ENCODE results near the gene KCNJ12. TPM values are rescaled to one million over a fixed set of nuclear protein-coding genes. Genes with fewer than 3 reads are reported as not detected.

KCNJ12 gene
- total RNA-seq, 1 experiment from 2014 or later: 1.2 TPM

DNA sequence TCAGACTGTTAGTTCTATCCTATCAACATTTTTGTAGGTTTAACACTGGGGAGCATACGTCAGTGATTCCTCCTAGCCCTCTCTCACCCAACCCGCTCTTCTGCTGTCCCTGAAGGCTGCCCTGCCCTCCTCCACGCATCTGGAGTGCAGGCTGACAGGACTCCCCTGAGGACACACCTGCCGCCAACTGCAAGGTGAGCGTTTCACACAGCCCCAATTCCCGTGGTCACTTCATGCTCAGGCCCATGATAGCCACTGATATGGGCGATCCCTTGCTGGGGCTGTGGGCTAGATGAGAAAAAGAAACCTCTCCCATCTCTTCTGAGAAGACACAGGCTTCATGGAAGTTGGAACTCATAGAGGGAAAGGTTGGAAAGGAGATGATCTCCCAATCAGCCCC, 91.0 kb downstream of the KCNJ12 start:
- H3K4me3 ChIP-seq (ENCODE audit: low read depth, low read length, poor library complexity, severe bottlenecking): no peak overlapping the region
- CTCF ChIA-PET: no interaction called here
- no TSS peak for BruUV-seq (replicated peaks)
- H3K36me3 ChIP-seq (ENCODE audit: insufficient read depth, low read length, poor library complexity, severe bottlenecking): no peaks in the 10 kb centered on the region
- no peak for DNase-seq (ENCODE audit: low spot score)
- no peak overlapping the region for H3K27ac ChIP-seq (ENCODE audit: low read depth, low read length, poor library complexity, severe bottlenecking)
- POLR2A ChIA-PET (ENCODE audit: low non-redundant PET): no interaction called here
- TF ChIP-seq EZH2 (IDR thresholded peaks at IDR 0.05; ENCODE audit: borderline replicate concordance, low read depth, low read length, poor library complexity, severe bottlenecking): no peak
- TF ChIP-seq, protein P1, sequence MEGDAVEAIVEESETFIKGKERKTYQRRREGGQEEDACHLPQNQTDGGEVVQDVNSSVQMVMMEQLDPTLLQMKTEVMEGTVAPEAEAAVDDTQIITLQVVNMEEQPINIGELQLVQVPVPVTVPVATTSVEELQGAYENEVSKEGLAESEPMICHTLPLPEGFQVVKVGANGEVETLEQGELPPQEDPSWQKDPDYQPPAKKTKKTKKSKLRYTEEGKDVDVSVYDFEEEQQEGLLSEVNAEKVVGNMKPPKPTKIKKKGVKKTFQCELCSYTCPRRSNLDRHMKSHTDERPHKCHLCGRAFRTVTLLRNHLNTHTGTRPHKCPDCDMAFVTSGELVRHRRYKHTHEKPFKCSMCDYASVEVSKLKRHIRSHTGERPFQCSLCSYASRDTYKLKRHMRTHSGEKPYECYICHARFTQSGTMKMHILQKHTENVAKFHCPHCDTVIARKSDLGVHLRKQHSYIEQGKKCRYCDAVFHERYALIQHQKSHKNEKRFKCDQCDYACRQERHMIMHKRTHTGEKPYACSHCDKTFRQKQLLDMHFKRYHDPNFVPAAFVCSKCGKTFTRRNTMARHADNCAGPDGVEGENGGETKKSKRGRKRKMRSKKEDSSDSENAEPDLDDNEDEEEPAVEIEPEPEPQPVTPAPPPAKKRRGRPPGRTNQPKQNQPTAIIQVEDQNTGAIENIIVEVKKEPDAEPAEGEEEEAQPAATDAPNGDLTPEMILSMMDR (conservative IDR thresholded peaks at IDR 0.05; ENCODE audit: low read depth, low read length): no peak
- no peaks in the 10 kb centered on the region for H3K9me3 ChIP-seq (ENCODE audit: low read depth, low read length, poor library complexity, severe bottlenecking)
- intact Hi-C loops (cut with micrococcal nuclease; ENCODE audit: unreplicated experiment): no loop called here
- peaks cover 30% of the 10 kb centered on the region for H3K27me3 ChIP-seq (replicated peaks; ENCODE audit: insufficient read depth, low read depth, low read length, poor library complexity)
- no peaks in the 10 kb centered on the region for H3K4me1 ChIP-seq (ENCODE audit: insufficient read depth, low read length, poor library complexity, severe bottlenecking)

DNA sequence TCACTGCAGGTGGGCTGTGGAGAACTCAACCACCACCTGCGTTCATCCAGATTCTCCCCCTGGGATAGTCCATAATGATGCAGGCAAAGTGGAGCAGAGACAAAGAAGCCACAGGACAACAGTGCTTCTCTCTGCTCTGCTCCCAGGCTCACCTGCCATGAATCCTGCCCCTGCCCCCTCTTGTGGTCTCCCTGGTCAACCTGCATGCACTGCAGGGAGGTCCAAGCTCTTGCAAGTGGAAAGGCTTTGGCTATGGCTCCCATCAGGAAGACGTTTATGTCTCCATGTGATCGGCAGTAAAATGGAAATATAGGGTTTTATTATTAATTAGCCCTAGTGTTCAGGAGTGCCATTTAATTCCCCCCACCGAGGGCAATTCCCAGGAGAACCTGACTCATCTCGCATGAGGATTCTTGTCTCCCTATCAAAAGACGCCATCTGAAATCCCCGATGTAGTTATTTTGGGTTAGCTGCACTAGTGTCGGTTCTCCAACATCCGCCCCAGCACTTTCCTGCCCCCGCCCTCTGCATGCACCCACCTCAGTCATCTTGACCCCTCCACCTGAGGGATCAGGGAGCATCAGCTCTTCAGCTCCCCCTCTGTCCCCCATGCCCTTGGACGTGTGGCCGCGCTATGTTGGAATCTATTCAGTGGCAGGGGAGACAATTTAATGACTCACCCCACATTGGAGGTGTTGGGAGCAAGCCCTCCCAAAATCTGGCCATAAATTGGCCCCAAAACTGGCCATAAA, 91.8 kb downstream of the KCNJ12 start:
- peaks cover 35% of the 10 kb centered on the region for H3K27me3 ChIP-seq (replicated peaks; ENCODE audit: insufficient read depth, low read depth, low read length, poor library complexity)
- ChIA-PET CTCF (no interaction called here), POLR2A (ENCODE audit: low non-redundant PET) (no interaction called here)
- intact Hi-C loops (cut with micrococcal nuclease; ENCODE audit: unreplicated experiment): no loop called here
- H3K27ac ChIP-seq (ENCODE audit: low read depth, low read length, poor library complexity, severe bottlenecking): no peak overlapping the region
- BruUV-seq (replicated peaks): no TSS peak
- TF ChIP-seq, protein P1 (conservative IDR thresholded peaks at IDR 0.05; ENCODE audit: low read depth, low read length): no peak
- no peak for TF ChIP-seq EZH2 (IDR thresholded peaks at IDR 0.05; ENCODE audit: borderline replicate concordance, low read depth, low read length, poor library complexity, severe bottlenecking)
- no peaks in the 10 kb centered on the region for H3K36me3 ChIP-seq (ENCODE audit: insufficient read depth, low read length, poor library complexity, severe bottlenecking)
- H3K4me1 ChIP-seq (ENCODE audit: insufficient read depth, low read length, poor library complexity, severe bottlenecking): no peaks in the 10 kb centered on the region
- H3K9me3 ChIP-seq (ENCODE audit: low read depth, low read length, poor library complexity, severe bottlenecking): no peaks in the 10 kb centered on the region
- no peak overlapping the region for H3K4me3 ChIP-seq (ENCODE audit: low read depth, low read length, poor library complexity, severe bottlenecking)
- no peak for DNase-seq (ENCODE audit: low spot score)

Other genes with a start within 250 kb of the KCNJ12 start
- gene DHRS7B, start 249.4 kb upstream of the KCNJ12 start, total RNA-seq (2021): 19.0 and 23.4 TPM in 2 replicates
- 46.5 and 47.6 TPM in 2 replicates for gene TMEM11, start 162.2 kb upstream of the KCNJ12 start, total RNA-seq (2021)
- 0.75 and 2.3 TPM in 2 replicates for gene NATD1, start 122.9 kb upstream of the KCNJ12 start, total RNA-seq (2021)
- gene MAP2K3, start 91.6 kb upstream of the KCNJ12 start, total RNA-seq (2021): 39.0 and 44.0 TPM in 2 replicates